COLO829 (cell line): Measurements from ENCODE around the gene PUS1.

Experiments used
- DNase-seq: peaks from one replicate; pipeline ENCODE4 v3.0.0; 2012; ENCODE audit warnings: low spot score

PUS1 gene

DNA sequence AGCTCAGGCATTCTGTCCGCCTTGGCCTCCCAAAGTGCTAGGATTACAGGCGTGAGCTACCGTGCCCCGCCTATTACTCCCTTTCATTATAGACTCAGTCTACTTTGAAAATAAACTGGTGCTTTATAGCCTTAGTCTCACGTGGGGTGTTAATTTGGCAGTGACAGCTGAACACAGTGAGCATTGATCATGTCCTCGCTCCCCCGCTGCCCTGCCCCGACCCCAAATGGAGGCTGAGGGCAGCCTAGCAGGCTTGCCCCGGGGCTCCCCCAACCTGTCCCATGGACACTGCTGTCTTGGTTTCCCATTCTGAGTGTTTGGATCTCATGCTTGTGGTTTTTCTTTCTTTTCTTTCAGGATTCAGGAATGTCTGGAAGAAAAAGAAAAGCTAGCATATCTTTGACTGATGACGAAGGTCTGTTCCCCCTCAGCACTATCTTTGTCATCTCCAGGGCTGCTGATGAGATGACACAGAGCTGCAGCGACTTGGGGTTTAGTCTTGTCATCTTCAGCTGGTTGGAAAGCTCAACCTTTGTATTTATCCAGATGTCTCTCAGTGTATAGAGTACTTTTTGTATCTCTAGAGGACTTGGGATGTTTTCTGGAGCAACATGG is 62.8 kb downstream of the PUS1 start:
- no peak for DNase-seq

DNA sequence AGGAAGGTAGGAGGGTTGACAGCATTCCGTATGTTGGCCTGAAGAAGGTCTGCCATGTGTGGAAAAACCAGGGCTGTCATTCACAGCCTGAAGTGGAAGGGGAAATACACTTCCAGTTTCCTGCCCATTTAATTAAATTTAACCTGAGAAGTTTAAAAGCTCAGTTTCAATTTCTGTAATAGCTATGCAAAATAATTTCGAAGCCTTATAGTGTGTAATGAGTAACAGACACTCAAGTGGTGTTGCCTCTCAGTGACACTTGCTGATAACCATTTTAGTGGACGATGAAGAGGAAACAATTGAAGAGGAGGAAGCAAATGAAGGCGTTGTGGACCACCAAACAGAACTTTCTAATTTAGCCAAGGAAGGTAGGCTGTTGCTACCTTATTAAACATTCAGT is 65.5 kb downstream of the PUS1 start:
- no peak for DNase-seq
